ENCODE results near the gene OR6M1.

DNA sequence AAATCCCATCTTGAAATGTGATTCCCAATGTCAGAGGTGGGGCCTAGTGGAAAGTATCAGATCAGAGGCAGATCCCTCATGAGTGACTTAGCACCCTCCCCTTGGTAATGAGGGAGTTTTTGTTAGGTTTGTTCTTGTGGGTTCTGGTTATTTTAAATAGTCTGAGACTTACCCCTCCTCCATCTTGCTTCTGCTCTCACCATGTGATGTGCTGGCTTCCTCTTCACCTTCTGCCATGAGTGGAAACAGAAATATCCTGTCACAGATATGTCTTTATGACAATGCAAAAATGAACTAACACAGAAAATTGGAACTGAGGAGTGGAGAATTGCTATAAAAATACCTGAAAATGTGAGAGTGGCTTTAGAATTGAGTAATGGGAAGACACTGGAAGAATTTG lies 46.2 kb upstream of the OR6M1 start:
- no peak for TF ChIP-seq CTCF (IDR thresholded peaks at IDR 0.05 in 8 of 11, conservative IDR thresholded peaks at IDR 0.05 in 3 of 11)
- no peak for TF ChIP-seq POLR2A (IDR thresholded peaks at IDR 0.05)
